Liver (tissue), 9 donors: ENCODE measurements around the gene MAMDC4. TPM values are rescaled to one million over a fixed set of nuclear protein-coding genes. Genes with fewer than 3 reads are reported as not detected.

Source experiments
- DNase-seq: peaks from one replicate; pipeline ENCODE4 v3.0.0-alpha.2; 2017; ENCODE audit warnings: low spot score
- H3K27ac ChIP-seq, 2 donors: one replicate each; pipeline ENCODE4 v1.7.0; 2013; ENCODE audit warnings: inconsistent platforms in 2 of 2, low read length in 2 of 2, control low read depth in 1 of 2, low read depth in 1 of 2, mild to moderate bottlenecking in 1 of 2
- H3K27me3 ChIP-seq, 4 donors: one replicate each; pipeline versions ENCODE4 v1.6.1 to v1.7.0; 2013; ENCODE audit warnings: low read length in 3 of 4, inconsistent platforms in 1 of 4, mild to moderate bottlenecking in 1 of 4, moderate library complexity in 1 of 4; ENCODE audit not compliant: control insufficient read depth in 4 of 4, insufficient read depth in 4 of 4
- H3K36me3 ChIP-seq, 4 donors: one replicate each; pipeline versions ENCODE4 v1.6.1 to v1.7.0; 2013; ENCODE audit warnings: low read length in 3 of 4, mild to moderate bottlenecking in 3 of 4, low read depth in 1 of 4, moderate library complexity in 1 of 4; ENCODE audit not compliant: control insufficient read depth in 4 of 4, insufficient read depth in 3 of 4
- H3K4me1 ChIP-seq, 4 donors: one replicate each; pipeline versions ENCODE4 v1.6.1 to v1.7.0; 2013; ENCODE audit warnings: low read length in 3 of 4, mild to moderate bottlenecking in 3 of 4, moderate library complexity in 1 of 4; ENCODE audit not compliant: control insufficient read depth in 4 of 4, insufficient read depth in 4 of 4
- H3K4me3 ChIP-seq, 3 donors: one replicate each; pipeline versions ENCODE4 v1.6.1 to v1.7.0; 2013; ENCODE audit warnings: low read length in 3 of 3, control low read depth in 1 of 3, low read depth in 1 of 3, mild to moderate bottlenecking in 1 of 3
- H3K9ac ChIP-seq, 2 donors: one replicate each; pipeline ENCODE4 v1.7.0; 2013; ENCODE audit warnings: low read length in 2 of 2, mild to moderate bottlenecking in 2 of 2, moderate library complexity in 2 of 2, control low read depth in 1 of 2, low read depth in 1 of 2
- H3K9me3 ChIP-seq, 4 donors: one replicate each; pipeline versions ENCODE4 v1.6.1 to v1.7.0; 2013; ENCODE audit warnings: low read length in 3 of 4; ENCODE audit not compliant: control insufficient read depth in 4 of 4
- ATF3 ChIP-seq: IDR thresholded peaks from 2 replicates; pipeline ENCODE4 v1.6.1; 2016; ENCODE audit warnings: antibody characterized with exemption
- CTCF ChIP-seq: fragments of 150-350 bp; IDR thresholded peaks from 2 replicates; pipeline ENCODE4 v1.5.1; 2017; ENCODE audit warnings: improper control_type of control experiment, low read depth, low read length; ENCODE audit not compliant: missing input control
- FOXA1 ChIP-seq: IDR thresholded peaks from 2 replicates; pipeline ENCODE4 v1.6.1; 2016; ENCODE audit warnings: antibody characterized with exemption
- FOXA2 ChIP-seq: IDR thresholded peaks from 2 replicates; pipeline ENCODE4 v1.6.1; 2016; ENCODE audit warnings: antibody characterized with exemption
- GABPA ChIP-seq, 2 donors: IDR thresholded peaks in 1 of 2; conservative IDR thresholded peaks in 1 of 2; 2 replicates each; pipeline ENCODE4 v1.6.1; 2016; ENCODE audit warnings: antibody characterized with exemption in 2 of 2, mild to moderate bottlenecking in 1 of 2, moderate library complexity in 1 of 2
- JUND ChIP-seq, 2 donors: IDR thresholded peaks; 2 replicates each; pipeline ENCODE4 v1.6.1; 2016; ENCODE audit warnings: antibody characterized with exemption in 2 of 2
- MAX ChIP-seq: IDR thresholded peaks from 2 replicates; pipeline ENCODE4 v1.6.1; 2016; ENCODE audit warnings: antibody characterized with exemption
- NR2F2 ChIP-seq: IDR thresholded peaks from 2 replicates; pipeline ENCODE4 v1.6.1; 2016; ENCODE audit warnings: antibody characterized with exemption
- RXRA ChIP-seq, 2 donors: IDR thresholded peaks; 2 replicates each; pipeline ENCODE4 v1.6.1; 2017 to 2018; ENCODE audit warnings: antibody characterized with exemption in 2 of 2, mild to moderate bottlenecking in 1 of 2
- SP1 ChIP-seq: IDR thresholded peaks from 2 replicates; pipeline ENCODE4 v1.6.1; 2018; ENCODE audit warnings: antibody characterized with exemption, mild to moderate bottlenecking
- ZBTB33 ChIP-seq: IDR thresholded peaks from 2 replicates; pipeline ENCODE4 v1.6.1; 2016; ENCODE audit warnings: antibody characterized with exemption
- WGBS: extraction: QIAGEN DNeasy Blood & Tissue Kit; methylation state at CpG from one replicate; pipeline ENCODE4 v1.1.7; 2013; 5-methylcytosine and 5-hydroxymethylcytosine counted together
- polyA plus RNA-seq, 2 donors: library from polyadenylated mRNA; stranded (reverse) in 1 of 2; unstranded in 1 of 2; fragments of 200-250 nt in 1 of 2; fragments of >200 nt in 1 of 2; fragmentation: Nextera tagmentation in 1 of 2; extraction: Ambion mirVana in 1 of 2; gene quantifications; one replicate each; pipeline versions ENCODE4 v1.2.1 to v1.2.3, GENCODE V29; 2013 to 2015
- total RNA-seq, 2 donors: library from RNA; depleted of rRNA; stranded (reverse); fragments of >200 nt; gene quantifications; one replicate each; pipeline ENCODE4 v1.2.3, GENCODE V29; 2014
- donor health status: healthy.
- donor health status: healthy.
- donor health status: healthy.
- donor health status: healthy.
- donor health status: healthy.

Gene MAMDC4
- total and polyA plus RNA-seq, 4 donors: 2.4 to 8.1 (median 3.9) TPM

- H3K4me1 ChIP-seq: peaks cover 19 to 53% (median 47%) of the 10 kb centered on the region in 4 donors
- no peak overlapping the region for H3K4me3 ChIP-seq
- no peak overlapping the region for H3K27ac ChIP-seq
- H3K27me3 ChIP-seq: no peaks in the 10 kb centered on the region
- H3K9ac ChIP-seq: no peak overlapping the region
- TF ChIP-seq CTCF: no peak
- TF ChIP-seq SP1: no peak
- TF ChIP-seq MAX: no peak
- no peak for TF ChIP-seq GABPA (IDR thresholded peaks at IDR 0.05 in 1 of 2, conservative IDR thresholded peaks at IDR 0.05 in 1 of 2)
- TF ChIP-seq RXRA (IDR thresholded peaks at IDR 0.05): no peak
- TF ChIP-seq JUND (IDR thresholded peaks at IDR 0.05): no peak
- TF ChIP-seq ATF3: no peak
- TF ChIP-seq ZBTB33: no peak
- no peak for TF ChIP-seq FOXA1
- TF ChIP-seq FOXA2: no peak
- H3K9me3 ChIP-seq: peaks cover 0 to 3% (median 0%) of the 10 kb centered on the region in 4 donors
- H3K36me3 ChIP-seq: peaks cover 0 to 6% (median 3%) of the 10 kb centered on the region in 4 donors
- WGBS: 33% methylated on average over 88 of the region's 88 CpGs
- DNase-seq: no peak
These were observed 7.2 kb upstream of the MAMDC4 start for GRCh38 chr9:136844761-136845464.

- H3K4me1 ChIP-seq: peaks cover 26 to 58% (median 49%) of the 10 kb centered on the region in 4 donors
- 43% methylated on average over 102 of the region's 102 CpGs for WGBS
- no peak for DNase-seq
- H3K27me3 ChIP-seq: no peaks in the 10 kb centered on the region
- TF ChIP-seq ZBTB33: no peak
- no peak for TF ChIP-seq NR2F2
- no peak for TF ChIP-seq GABPA (IDR thresholded peaks at IDR 0.05 in 1 of 2, conservative IDR thresholded peaks at IDR 0.05 in 1 of 2)
- TF ChIP-seq FOXA1: no peak
- TF ChIP-seq SP1: no peak
- H3K36me3 ChIP-seq: peaks cover 0 to 2% (median 0%) of the 10 kb centered on the region in 4 donors
- no peak overlapping the region for H3K4me3 ChIP-seq
- peaks cover 0 to 3% (median 0%) of the 10 kb centered on the region in 4 donors for H3K9me3 ChIP-seq
- H3K9ac ChIP-seq: no peak overlapping the region
- no peak overlapping the region for H3K27ac ChIP-seq
These were observed 6.5 kb upstream of the MAMDC4 start for GRCh38 chr9:136845465-136846260.
